Stimulated activated CD4-positive, alpha-beta T cell treated with anti-CD3 and anti-CD28 coated beads, Interleukin-15, amount 100 ng/mL, for 1 hour (primary cell): ENCODE measurements around the gene PLEKHG2.
A peak's percentile ranks its signal among the peaks of the same experiment; 100 is the strongest.

ENCODE experiments used
- DNase-seq, 2 donors: peaks; one replicate each; pipeline ENCODE4 v3.0.0-alpha.2; 2020; ENCODE audit warnings: low read depth in 1 of 2, low spot score in 1 of 2

The PLEKHG2 gene

GRCh38 chr19:39403331-39404312 lies 8.8 kb upstream of the PLEKHG2 start:
- peak; percentile 93 to 97 for DNase-seq

- DNase-seq = no peak
Observed at GRCh38 chr19:39405261-39405957, 7.1 kb upstream of the PLEKHG2 start.

GRCh38 chr19:39405958-39406655 lies 6.4 kb upstream of the PLEKHG2 start:
- DNase-seq = peak; percentile 77 to 88

GRCh38 chr19:39406656-39407409 lies 5.6 kb upstream of the PLEKHG2 start, which contains the start of gene ZFP36:
ZFP36 (plus strand) TSS chr19:39406847; CDS start chr19:39406905, 58 bp downstream.
- DNase-seq = peak; percentile 82 to 88

- DNase-seq = no peak
Observed at GRCh38 chr19:39407410-39407659, 5.1 kb upstream of the PLEKHG2 start.

- peak in 1 of 2 donors; percentile 57 for DNase-seq
Observed at GRCh38 chr19:39407660-39408391, 4.6 kb upstream of the PLEKHG2 start.

- DNase-seq = peak in 1 of 2 donors; percentile 27
Observed at GRCh38 chr19:39408392-39409207, 3.9 kb upstream of the PLEKHG2 start.

GRCh38 chr19:39409208-39410016 lies 3.1 kb upstream of the PLEKHG2 start:
- DNase-seq = peak; percentile 68 to 84

- peak; percentile 49 to 68 for DNase-seq
Observed at GRCh38 chr19:39410017-39410830, 2.2 kb upstream of the PLEKHG2 start.

- no peak for DNase-seq
Observed at GRCh38 chr19:39410831-39411080, 1.7 kb upstream of the PLEKHG2 start.

- DNase-seq = peak in 1 of 2 donors; percentile 42
Observed at GRCh38 chr19:39411081-39411831, 1.2 kb upstream of the PLEKHG2 start.

- DNase-seq = peak; percentile 82
Observed at GRCh38 chr19:39411832-39412099, 703 bp upstream of the PLEKHG2 start.

GRCh38 chr19:39412867-39413271 lies 400 bp downstream of the PLEKHG2 start:
- DNase-seq = no peak

GRCh38 chr19:39413272-39413910 lies 922 bp downstream of the PLEKHG2 start:
- DNase-seq = no peak

- DNase-seq = no peak
Observed at GRCh38 chr19:39413911-39414608, 1.6 kb downstream of the PLEKHG2 start.
